HG03469 (cell line): ENCODE data around the gene KIF1C.
"Not testable (repeated sequence)": the region's sequence is repeated elsewhere in the genome, so short reads cannot be mapped to it uniquely, and the experiment has no call there.

ENCODE experiments used
- ATAC-seq: cut with Tn5 transposase; IDR thresholded peaks from one replicate; pipeline ENCODE4 v1.9.1; 2021; ENCODE audit warnings: mild to moderate bottlenecking, moderate library complexity, moderate number of reproducible peaks; ENCODE audit not compliant: unreplicated experiment

The KIF1C gene

GRCh38 chr17:4999430-5000093, 1.8 kb downstream of the KIF1C start:
- no peak for ATAC-seq

DNA sequence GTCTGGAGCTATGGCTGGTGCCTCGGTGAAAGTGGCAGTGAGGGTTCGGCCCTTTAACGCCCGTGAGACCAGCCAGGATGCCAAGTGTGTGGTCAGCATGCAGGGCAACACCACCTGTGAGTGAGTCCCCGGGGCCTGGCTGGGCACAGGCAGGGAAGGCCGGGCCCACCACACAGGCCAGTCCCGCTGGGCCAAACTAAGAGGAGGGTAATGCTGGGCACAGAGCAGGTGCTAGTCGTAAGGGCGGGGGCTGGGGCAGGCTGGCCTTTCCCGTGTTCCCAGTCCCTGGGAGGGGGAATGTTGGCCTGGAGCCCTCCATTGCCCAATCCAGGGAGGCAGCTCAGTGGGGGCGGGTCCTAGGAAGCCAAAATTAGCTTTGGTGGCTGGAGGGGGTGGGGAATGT, 2.5 kb downstream of the KIF1C start:
- no peak for ATAC-seq

DNA sequence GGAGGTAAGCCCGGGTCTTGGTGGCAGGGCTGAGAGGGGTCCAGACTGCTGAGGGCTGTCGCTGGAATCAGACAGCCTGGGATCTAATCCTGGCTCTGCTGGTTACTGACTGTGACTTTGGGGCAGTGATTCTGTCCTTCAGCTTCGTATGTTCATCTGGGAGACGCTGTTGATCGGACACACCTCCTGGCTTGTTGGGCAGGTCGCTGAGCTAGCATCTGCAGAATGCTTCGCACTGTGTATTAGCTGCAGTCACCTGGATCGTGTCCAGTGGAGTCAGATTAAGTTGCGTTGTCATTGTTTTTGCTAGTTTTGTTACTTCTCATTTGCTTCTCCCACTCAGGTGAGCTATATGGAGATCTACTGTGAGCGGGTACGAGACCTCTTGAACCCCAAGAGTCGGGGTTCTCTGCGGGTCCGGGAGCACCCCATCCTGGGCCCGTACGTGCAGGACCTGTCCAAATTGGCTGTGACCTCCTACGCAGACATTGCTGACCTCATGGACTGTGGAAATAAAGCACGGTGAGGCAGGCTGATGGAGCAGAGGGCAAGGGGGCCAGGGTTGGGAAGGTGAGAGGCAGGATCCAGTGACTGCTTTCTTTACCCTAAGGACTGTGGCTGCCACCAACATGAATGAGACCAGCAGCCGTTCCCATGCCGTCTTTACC, 4.5 kb downstream of the KIF1C start:
- ATAC-seq: no peak

GRCh38 chr17:5003214-5003867, 5.6 kb downstream of the KIF1C start:
- ATAC-seq: no peak

DNA sequence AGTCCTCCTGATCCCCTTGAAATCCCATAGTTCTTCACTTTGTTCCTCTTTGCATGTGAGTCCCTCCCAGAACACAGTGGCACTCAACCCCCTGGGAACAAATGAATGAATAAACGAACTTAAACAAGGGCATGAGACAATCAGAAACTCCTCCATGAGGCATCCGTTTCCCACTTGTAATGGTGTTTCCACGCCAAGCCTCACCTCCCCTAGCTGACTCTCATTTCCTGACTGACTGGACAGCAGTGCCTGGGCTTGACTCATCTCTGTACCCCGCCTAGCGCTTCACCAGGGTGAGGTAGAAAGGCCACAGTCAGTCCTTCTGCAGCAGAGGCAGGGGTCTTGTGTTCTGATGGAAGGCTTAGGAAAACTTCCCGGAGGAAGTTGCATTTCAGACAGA, 14.2 kb downstream of the KIF1C start:
- ATAC-seq: no peak

- no peak for ATAC-seq
These were observed 16.6 kb downstream of the KIF1C start for GRCh38 chr17:5014357-5014756.

DNA sequence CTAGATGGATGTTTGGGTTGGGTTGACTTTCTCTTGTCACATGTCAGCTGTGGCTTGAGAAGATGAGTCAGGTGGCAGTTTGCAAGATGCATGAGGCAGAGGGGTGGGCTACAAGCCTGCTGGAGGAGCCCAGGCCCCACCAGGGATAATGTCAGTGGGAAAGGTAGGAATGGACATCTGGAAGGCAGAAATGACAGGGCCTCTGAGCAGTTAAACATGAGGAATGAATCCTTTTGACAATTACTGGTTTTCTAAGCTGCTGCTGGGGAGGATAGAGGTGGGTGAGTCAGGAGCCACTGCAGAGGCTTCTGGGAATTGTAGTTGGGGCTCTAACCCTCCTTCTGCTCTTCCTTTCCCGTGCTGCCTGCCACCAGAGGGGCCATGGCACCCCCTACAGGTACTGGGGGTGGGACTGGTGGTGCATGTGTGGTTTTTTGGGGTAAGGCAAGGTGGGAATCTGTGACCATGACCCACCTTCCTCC, 21.8 kb downstream of the KIF1C start:
- ATAC-seq: no peak

DNA sequence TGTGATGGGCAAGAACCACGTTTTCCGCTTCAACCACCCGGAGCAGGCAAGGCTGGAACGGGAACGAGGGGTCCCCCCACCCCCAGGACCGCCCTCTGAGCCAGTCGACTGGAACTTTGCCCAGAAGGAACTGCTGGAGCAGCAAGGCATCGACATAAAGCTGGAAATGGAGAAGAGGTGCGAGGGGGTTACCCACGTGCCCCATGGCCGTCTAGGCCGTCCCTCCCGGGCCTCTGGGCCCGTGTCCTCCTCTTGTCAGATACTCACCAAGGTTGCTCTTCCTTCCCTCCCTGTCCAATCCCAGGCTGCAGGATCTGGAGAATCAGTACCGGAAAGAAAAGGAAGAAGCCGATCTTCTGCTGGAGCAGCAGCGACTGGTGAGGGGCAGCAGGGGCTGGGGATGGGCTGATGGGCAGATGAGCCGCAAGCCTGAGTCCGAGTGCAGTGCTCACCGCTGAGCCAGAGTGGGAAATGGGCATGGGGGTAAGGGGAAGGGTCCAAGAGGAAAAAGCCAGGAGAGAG, 22.8 kb downstream of the KIF1C start:
- ATAC-seq: no peak

GRCh38 chr17:5022171-5022711, 24.5 kb downstream of the KIF1C start:
- ATAC-seq: no peak

DNA sequence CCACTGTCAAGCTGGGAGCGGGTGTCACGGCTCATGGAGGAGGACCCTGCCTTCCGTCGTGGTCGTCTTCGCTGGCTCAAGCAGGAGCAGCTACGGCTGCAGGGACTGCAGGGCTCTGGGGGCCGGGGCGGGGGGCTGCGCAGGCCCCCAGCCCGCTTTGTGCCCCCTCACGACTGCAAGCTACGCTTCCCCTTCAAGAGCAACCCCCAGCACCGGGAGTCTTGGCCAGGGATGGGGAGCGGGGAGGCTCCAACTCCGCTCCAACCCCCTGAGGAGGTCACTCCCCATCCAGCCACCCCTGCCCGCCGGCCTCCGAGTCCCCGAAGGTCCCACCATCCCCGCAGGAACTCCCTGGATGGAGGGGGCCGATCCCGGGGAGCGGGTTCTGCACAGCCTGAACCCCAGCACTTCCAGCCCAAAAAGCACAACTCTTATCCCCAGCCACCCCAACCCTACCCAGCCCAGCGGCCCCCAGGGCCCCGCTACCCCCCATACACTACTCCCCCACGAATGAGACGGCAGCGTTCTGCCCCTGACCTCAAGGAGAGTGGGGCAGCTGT, 25.9 kb downstream of the KIF1C start:
- ATAC-seq: no peak

- no peak for ATAC-seq
These were observed 26.9 kb downstream of the KIF1C start for GRCh38 chr17:5024604-5025003.

- no peak for ATAC-seq
These were observed 29.5 kb downstream of the KIF1C start for GRCh38 chr17:5027299-5027698.

DNA sequence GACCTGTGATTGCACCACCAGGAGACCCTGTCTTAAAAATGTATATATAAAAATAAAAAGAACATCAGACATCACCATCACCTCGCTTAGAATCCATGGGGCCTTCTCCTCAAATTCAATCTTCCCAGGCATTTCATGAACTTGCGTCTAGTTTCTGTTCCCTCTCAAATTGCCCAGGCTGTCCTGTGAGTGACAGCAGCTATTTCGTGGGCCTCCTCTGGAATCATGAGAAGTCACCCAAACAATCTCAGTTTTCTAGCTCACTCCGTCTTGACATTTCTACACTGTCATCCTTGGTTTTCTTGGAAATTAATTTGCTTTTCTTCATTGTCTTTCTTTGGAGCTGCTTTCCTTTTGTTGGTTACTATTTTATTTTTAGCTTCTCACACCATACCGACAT, 30.2 kb downstream of the KIF1C start:
- ATAC-seq: no peak

DNA sequence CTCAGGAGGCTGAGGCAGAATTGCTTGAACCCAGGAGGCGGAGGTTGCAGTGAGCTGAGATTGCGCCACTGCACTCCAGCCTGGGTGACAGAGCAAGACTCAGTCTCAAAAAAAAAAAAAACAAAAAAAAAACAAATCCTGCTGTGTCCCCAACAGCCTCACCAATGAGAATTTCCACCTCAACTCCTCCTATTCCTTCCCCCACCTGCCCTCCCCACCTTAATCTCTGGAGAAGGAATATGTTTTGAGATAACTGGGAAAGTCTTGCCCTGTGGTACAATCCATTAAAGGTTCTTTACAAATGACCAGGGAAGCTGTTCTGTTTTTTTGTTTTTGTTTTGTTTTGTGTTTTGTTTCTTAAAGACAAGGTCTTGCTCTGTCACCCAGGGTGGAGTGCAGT, 32.4 kb downstream of the KIF1C start:
- ATAC-seq: not testable (repeated sequence)

DNA sequence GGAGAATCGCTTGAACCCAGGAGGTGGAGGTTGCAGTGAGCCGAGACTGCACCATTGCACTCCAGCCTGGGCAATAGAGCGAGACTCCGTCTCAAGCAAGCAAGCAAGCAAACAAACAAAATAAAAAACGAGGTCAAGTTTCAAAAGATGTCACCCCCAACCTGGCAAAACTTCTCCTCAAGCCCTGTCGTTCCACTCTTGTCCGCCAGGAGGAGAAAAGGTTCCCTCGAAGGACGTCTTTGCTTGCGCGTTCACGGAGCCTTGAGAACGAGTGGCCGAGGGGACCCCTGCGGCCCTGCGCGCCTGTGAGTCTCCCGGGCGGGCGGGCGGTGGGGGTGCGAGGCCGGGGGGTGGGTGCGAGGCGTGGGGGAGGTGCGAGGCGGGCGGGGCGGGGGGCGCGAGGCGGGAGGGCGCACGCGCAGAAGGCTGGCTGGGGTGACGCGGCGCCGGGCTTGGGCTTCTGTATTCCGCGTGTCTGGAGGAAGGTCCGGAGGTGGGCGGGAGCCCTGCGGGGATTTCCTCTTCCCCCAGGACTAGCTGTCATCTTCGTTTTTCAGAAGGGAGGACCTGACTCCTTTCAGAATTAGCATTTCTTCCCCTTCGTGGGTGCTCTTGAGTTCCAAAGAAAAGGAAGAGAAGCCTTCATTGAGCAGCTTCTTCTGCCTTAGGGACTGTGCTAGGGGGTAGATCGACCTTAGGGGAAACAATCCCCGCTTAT, 33.8 kb downstream of the KIF1C start:
- no peak for ATAC-seq

- no peak for ATAC-seq
These were observed 35.1 kb downstream of the KIF1C start for GRCh38 chr17:5032865-5033264.

DNA sequence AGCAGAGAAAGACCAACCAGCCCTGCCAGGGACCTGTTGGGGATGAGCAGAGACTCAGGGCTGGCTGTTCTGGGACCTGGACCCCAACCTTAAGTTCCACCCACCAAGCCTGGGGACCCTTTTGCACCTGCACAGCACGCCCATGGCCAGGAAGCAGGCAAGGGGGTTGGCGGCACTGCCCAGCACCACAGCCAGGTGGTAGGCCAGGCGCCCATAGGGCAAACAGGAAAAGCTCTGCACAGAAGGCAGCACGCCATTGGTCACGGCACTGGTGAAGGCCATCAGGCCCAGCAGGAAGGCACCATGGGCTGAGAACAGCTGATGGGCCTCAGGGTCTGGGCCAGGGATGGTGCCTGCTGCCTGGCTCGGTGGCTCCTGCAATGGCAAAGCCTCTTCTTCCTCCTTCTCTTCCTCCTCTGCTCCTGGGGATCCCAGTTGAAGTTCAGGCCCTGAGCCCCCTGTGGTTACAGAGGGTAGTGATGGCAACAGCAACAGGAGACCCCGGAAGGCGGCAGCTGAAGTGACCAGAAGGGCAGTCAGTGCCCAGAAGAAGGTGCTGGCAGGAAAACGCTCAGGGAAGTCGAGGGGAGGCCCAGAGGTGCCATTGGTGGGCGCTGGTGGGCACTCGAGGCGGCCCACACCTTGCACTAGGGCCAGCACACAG, 35.7 kb downstream of the KIF1C start:
- ATAC-seq: no peak

GRCh38 chr17:5034063-5034462, 36.3 kb downstream of the KIF1C start:
- ATAC-seq: no peak

DNA sequence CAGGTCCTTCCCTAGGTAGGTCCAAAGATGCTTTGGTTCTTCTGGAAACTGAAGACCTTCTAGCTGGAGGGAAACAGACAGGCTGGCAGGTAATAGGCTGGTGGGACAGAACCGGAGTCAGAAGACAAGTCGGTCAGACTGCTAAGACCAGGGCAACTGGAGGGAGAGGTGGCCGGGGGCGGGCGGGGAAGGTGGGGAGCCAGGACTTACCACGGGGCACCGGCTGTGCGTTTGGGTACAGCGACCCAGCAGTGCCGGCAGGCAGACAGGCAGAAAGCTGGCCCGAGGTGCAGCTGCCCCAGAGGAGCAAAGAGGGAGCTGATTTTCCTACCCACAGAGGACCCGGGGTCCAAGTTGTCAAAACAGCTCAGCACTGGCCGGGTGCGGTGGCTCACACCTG, 36.9 kb downstream of the KIF1C start:
- no peak for ATAC-seq

- ATAC-seq: no peak
These were observed 37.6 kb downstream of the KIF1C start, which contains the start of gene SLC52A1 for GRCh38 chr17:5035315-5035714. Gene SLC52A1 (minus strand): TSS chr17:5035426. CDS start chr17:5034606, 820 bp downstream.
